ENCODE data around the gene PNMA8C. TPM values are rescaled to one million over a fixed set of nuclear protein-coding genes. Genes with fewer than 3 reads are reported as not detected.
"Not testable (repeated sequence)": the region's sequence is repeated elsewhere in the genome, so short reads cannot be mapped to it uniquely, and the experiment has no call there.

The PNMA8C gene
- total RNA-seq, 1 donor from 2014 or later, result 2.0 TPM

DNA sequence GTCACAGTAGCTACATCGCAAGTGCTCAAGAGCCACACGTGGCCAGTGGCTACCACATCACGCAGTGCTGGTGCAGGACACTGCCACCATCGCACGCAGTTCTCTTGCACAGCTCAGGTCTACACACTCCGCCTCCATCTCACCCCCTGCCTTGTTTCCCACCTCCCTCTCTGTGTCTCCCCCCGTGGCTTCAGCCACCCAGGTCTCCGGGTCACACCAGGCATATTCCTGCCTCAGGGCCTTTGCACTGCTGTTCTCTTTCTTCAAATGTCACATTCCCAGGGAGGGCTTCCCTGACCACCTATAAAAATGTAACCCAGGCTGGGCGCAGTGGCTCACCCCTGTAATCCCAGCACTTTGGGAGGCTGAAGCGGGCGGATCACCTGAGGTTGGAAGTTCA, 26.0 kb downstream of the PNMA8C start:
- peaks cover 23% of the 10 kb centered on the region for H3K4me1 Mint-ChIP-seq (ENCODE audit: unreplicated experiment)
- peaks cover 13% of the 10 kb centered on the region for H3K27me3 Mint-ChIP-seq
- TF ChIP-seq, protein P1, sequence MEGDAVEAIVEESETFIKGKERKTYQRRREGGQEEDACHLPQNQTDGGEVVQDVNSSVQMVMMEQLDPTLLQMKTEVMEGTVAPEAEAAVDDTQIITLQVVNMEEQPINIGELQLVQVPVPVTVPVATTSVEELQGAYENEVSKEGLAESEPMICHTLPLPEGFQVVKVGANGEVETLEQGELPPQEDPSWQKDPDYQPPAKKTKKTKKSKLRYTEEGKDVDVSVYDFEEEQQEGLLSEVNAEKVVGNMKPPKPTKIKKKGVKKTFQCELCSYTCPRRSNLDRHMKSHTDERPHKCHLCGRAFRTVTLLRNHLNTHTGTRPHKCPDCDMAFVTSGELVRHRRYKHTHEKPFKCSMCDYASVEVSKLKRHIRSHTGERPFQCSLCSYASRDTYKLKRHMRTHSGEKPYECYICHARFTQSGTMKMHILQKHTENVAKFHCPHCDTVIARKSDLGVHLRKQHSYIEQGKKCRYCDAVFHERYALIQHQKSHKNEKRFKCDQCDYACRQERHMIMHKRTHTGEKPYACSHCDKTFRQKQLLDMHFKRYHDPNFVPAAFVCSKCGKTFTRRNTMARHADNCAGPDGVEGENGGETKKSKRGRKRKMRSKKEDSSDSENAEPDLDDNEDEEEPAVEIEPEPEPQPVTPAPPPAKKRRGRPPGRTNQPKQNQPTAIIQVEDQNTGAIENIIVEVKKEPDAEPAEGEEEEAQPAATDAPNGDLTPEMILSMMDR (conservative IDR thresholded peaks at IDR 0.05), result no peak
- no peaks in the 10 kb centered on the region for H3K36me3 Mint-ChIP-seq
- H3K27ac Mint-ChIP-seq, result no peak overlapping the region
- no peaks in the 10 kb centered on the region for H3K9me3 Mint-ChIP-seq
- DNase-seq (ENCODE audit: extremely low spot score, unreplicated experiment), result no peak
- H3K4me3 Mint-ChIP-seq, result no peak overlapping the region

DNA sequence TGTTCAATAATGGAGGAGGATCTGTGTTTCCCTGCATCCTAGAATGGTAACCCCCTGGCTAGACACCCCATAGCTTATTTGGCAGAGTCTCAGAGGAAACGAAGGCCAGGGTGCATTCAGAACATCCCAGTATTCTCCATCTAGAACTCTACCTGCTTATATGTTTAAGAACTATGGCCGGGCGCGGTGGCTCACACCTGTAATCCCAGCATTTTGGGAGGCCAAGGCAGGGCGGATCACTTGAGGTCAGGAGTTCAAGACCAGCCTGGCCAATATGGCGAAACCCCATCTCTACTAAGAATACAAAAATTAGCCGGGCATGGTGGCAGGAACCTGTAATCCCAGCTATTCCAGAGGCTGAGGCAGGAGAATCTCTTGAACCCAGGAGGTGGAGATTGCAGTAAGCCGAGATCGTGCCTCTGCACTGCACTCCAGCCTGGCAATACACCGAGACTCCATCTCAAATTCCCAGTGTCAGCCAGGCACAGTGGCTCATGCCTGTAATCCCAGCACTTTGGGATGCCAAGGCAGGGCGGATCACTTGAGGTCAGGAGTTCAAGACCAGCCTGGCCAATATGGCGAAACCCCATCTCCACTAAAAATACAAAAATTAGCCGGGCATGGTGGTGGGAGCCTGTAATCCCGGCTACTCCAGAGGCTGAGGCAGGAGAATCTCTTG, 30.8 kb downstream of the PNMA8C start:
- not testable (repeated sequence) for H3K9me3 Mint-ChIP-seq; H3K36me3 Mint-ChIP-seq; H3K27me3 Mint-ChIP-seq; DNase-seq (ENCODE audit: extremely low spot score, unreplicated experiment); H3K27ac Mint-ChIP-seq; H3K4me3 Mint-ChIP-seq
- peaks cover 23% of the 10 kb centered on the region for H3K4me1 Mint-ChIP-seq (ENCODE audit: unreplicated experiment)

DNA sequence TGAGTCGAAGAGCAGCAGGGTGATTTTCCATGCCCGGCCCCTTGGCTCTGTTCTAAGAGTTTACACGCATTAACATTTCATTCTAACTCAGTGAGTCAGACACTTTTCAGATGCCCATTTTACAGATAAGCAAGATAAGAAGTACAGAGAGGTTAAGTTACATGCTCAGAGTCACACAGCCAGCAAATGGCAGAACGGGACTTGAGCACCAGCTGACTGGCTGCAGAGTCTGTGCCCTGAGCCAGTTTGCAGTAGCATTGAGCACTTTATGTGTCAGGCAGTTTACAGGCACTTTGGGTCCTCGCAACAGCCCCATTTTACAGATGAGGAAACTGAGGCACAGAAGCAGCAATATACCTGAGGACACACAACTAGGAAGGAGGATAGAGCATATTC, 34.3 kb downstream of the PNMA8C start:
- peaks cover 24% of the 10 kb centered on the region for H3K4me1 Mint-ChIP-seq (ENCODE audit: unreplicated experiment)
- peaks cover 13% of the 10 kb centered on the region for H3K36me3 Mint-ChIP-seq
- H3K9me3 Mint-ChIP-seq, result no peaks in the 10 kb centered on the region
- no peak for DNase-seq (ENCODE audit: extremely low spot score, unreplicated experiment)
- H3K27ac Mint-ChIP-seq, result peak overlapping the region; percentile 34
- H3K4me3 Mint-ChIP-seq, result no peak overlapping the region
- H3K27me3 Mint-ChIP-seq, result no peaks in the 10 kb centered on the region
- TF ChIP-seq, protein P1 (conservative IDR thresholded peaks at IDR 0.05), result no peak

DNA sequence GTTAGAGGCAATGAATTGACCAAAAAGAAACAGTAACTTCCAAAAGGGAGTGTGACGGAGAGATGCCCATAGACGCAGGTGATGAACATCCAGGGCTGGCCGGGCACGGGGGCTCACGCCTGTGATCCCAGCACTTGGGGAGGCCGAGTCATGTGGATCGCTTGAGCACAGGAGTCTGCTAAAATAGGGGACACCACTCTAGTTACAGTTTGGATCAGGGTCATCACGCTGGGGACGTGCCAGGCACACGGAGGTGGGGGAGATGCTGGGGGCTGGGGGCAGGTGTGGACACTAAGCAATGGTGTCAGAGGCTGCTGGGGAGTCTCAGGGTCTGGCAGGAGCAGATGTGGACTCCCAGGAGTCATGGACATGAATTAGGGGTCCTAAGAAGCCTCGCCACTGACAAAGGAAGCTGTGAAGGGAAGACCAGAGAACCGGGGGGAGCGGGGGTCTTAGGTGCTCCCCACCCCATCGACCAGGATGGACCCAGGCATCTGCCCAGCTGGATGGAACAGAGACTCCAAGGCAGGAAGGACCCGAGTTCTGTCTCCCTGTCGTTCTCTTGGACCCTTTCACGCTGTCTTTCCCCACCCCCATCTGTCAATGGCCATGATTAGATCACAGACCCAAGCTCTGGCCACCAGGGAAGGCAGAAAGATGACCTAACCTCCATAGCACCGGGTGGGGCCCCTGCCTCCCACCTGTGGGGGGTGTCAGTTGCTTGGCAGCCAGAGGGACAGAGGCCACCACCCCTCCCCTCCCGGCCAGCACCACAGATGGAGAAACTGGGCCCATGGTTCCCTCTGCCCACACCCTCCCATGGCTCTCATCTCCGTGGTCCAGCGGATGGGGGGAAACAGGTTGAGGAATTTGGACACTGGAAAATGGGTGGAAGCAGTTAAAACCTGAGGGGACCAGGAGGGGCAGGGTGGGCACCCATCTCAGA, 35.0 kb downstream of the PNMA8C start:
- no peak for DNase-seq (ENCODE audit: extremely low spot score, unreplicated experiment)
- H3K4me1 Mint-ChIP-seq (ENCODE audit: unreplicated experiment), result peaks cover 24% of the 10 kb centered on the region
- H3K27me3 Mint-ChIP-seq, result no peaks in the 10 kb centered on the region
- TF ChIP-seq, protein P1 (conservative IDR thresholded peaks at IDR 0.05), result no peak
- H3K36me3 Mint-ChIP-seq, result peaks cover 16% of the 10 kb centered on the region
- H3K4me3 Mint-ChIP-seq, result no peak overlapping the region
- peak overlapping the region; percentile 71 for H3K27ac Mint-ChIP-seq
- H3K9me3 Mint-ChIP-seq, result no peaks in the 10 kb centered on the region

DNA sequence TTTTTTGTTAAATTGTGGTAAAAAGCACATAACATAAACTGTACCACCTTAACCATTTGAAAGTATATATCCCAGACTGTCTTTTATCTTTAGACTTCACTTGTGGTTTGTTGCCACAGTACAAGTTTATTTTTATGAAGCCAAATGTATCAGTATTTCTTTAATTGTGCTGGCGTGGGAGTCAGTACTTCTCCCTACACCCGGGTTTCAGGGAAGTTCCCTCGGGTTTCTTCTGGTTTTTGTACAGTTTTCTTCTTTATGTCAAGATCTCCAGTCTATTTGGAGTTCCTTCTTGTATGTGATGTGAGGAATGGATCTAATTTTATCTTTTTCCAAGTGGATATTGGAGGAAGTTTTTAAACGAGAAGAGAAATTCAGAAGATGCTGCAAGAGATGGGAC, 35.9 kb downstream of the PNMA8C start:
- TF ChIP-seq, protein P1 (conservative IDR thresholded peaks at IDR 0.05), result no peak
- H3K27me3 Mint-ChIP-seq, result no peaks in the 10 kb centered on the region
- peak overlapping the region; percentile 71 for H3K27ac Mint-ChIP-seq
- no peaks in the 10 kb centered on the region for H3K9me3 Mint-ChIP-seq
- no peak for DNase-seq (ENCODE audit: extremely low spot score, unreplicated experiment)
- H3K36me3 Mint-ChIP-seq, result peaks cover 21% of the 10 kb centered on the region
- peaks cover 24% of the 10 kb centered on the region for H3K4me1 Mint-ChIP-seq (ENCODE audit: unreplicated experiment)
- no peak overlapping the region for H3K4me3 Mint-ChIP-seq
